Osteoblast (primary cell): Measurements from ENCODE around the gene AGPAT4. TPM values are rescaled to one million over a fixed set of nuclear protein-coding genes. Genes with fewer than 3 reads are reported as not detected.

Experiments
- DNase-seq: peaks from one replicate; pipeline ENCODE4 v3.0.0; 2011; ENCODE audit warnings: low spot score, mixed read lengths; ENCODE audit not compliant: insufficient read length; ENCODE audit errors: missing footprints
- H2AFZ ChIP-seq: 2 replicates; pipeline ENCODE4 v1.6.0; 2011; ENCODE audit warnings: mild to moderate bottlenecking, low read length
- H3K27ac ChIP-seq: 2 replicates; pipeline ENCODE4 v1.5.1; 2011; ENCODE audit warnings: mild to moderate bottlenecking, low read depth, low read length, moderate library complexity
- H3K27me3 ChIP-seq: 2 replicates; pipeline ENCODE4 v1.6.0; 2012; ENCODE audit warnings: mild to moderate bottlenecking, control low read depth, inconsistent platforms, low read length, moderate library complexity; ENCODE audit not compliant: insufficient read depth
- H3K36me3 ChIP-seq: 2 replicates; pipeline ENCODE4 v1.5.1; 2011; ENCODE audit warnings: mild to moderate bottlenecking, low read length, control low read depth, moderate library complexity; ENCODE audit not compliant: insufficient read depth
- H3K4me1 ChIP-seq: 2 replicates; pipeline ENCODE4 v1.5.1; 2011; ENCODE audit warnings: mild to moderate bottlenecking, low read length, control low read depth, moderate library complexity; ENCODE audit not compliant: insufficient read depth
- H3K4me2 ChIP-seq: 2 replicates; pipeline ENCODE4 v1.6.0; 2011; ENCODE audit warnings: mild to moderate bottlenecking, low read length; ENCODE audit not compliant: insufficient read depth
- H3K4me3 ChIP-seq: fragments of 200-600 bp; sonication (generic); 3 replicates; pipeline ENCODE4 v1.5.1; 2012; ENCODE audit warnings: mild to moderate bottlenecking, low read length, inconsistent platforms; ENCODE audit not compliant: insufficient read depth
- H3K79me2 ChIP-seq: 2 replicates; pipeline ENCODE4 v1.6.0; 2012; ENCODE audit warnings: mild to moderate bottlenecking, low read length, control low read depth, inconsistent platforms; ENCODE audit not compliant: insufficient read depth
- H3K9me3 ChIP-seq: 2 replicates; pipeline ENCODE4 v1.5.1; 2011; ENCODE audit warnings: low read depth, low read length, control low read depth
- H4K20me1 ChIP-seq: 2 replicates; pipeline ENCODE4 v1.6.0; 2012; ENCODE audit warnings: mild to moderate bottlenecking, low read length, control low read depth; ENCODE audit not compliant: insufficient read depth
- total RNA-seq: library from RNA; depleted of rRNA; stranded (reverse); fragments of >200 nt; gene quantifications from 2 replicates; pipeline ENCODE4 v1.2.3, GENCODE V29; 2012
- TF ChIP-seq, protein P1 (sequence below): IDR thresholded peaks from 2 replicates; pipeline ENCODE4 v1.5.1; 2011; ENCODE audit warnings: mild to moderate bottlenecking, low read depth, low read length, moderate library complexity; ENCODE audit errors: extremely low read depth

Gene AGPAT4
- total RNA-seq, 1 donor, result 13.8 TPM

DNA sequence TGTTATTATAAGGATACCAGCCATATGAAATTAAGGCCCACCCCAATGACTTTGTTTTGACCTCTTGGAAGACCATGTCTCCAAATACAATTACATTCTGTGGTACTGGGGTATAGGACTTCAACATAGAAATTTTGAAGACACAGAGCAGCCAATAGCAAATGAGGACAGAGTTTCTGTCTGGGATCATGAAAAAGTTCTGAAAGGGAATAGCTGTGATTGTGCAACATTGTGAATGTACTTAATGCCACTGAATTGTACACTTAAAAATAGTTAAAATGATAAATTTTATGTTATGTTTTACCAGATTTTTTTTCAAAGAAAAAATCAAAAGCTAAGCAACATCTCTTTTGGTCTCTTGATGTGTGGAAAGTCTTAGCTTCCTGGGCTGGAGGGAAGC, 27.0 kb upstream of the AGPAT4 start:
- H3K27me3 ChIP-seq, result no peaks in the 10 kb centered on the region
- no peak for DNase-seq
- no peaks in the 10 kb centered on the region for H3K36me3 ChIP-seq
- TF ChIP-seq, protein P1, sequence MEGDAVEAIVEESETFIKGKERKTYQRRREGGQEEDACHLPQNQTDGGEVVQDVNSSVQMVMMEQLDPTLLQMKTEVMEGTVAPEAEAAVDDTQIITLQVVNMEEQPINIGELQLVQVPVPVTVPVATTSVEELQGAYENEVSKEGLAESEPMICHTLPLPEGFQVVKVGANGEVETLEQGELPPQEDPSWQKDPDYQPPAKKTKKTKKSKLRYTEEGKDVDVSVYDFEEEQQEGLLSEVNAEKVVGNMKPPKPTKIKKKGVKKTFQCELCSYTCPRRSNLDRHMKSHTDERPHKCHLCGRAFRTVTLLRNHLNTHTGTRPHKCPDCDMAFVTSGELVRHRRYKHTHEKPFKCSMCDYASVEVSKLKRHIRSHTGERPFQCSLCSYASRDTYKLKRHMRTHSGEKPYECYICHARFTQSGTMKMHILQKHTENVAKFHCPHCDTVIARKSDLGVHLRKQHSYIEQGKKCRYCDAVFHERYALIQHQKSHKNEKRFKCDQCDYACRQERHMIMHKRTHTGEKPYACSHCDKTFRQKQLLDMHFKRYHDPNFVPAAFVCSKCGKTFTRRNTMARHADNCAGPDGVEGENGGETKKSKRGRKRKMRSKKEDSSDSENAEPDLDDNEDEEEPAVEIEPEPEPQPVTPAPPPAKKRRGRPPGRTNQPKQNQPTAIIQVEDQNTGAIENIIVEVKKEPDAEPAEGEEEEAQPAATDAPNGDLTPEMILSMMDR, result no peak
- H3K4me3 ChIP-seq, result no peak overlapping the region
- H3K27ac ChIP-seq, result no peak overlapping the region
- H2AFZ ChIP-seq, result no peak overlapping the region
- no peaks in the 10 kb centered on the region for H4K20me1 ChIP-seq
- no peaks in the 10 kb centered on the region for H3K79me2 ChIP-seq
- H3K9me3 ChIP-seq, result no peaks in the 10 kb centered on the region
- peaks cover 29% of the 10 kb centered on the region for H3K4me1 ChIP-seq
- no peak overlapping the region for H3K4me2 ChIP-seq

DNA sequence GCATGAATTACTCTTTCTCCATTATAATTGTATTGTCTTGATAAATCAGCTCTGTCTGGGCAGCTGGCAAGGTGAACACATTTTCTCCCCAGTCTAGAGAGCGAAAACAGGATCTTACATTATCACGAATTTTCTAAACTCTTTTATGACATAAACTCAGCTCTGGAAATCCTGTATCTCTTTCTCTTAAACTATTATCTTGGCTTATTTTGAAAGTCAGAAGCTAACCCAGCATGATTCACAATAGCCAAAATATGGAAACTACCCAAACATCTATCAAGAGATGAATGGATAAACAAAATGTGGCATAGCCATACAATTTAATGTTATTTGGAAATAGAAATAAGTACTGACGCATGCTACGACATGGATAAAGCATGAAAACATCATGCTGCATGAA, 25.9 kb upstream of the AGPAT4 start:
- no peak overlapping the region for H3K27ac ChIP-seq
- H3K4me1 ChIP-seq, result peaks cover 29% of the 10 kb centered on the region
- no peak overlapping the region for H2AFZ ChIP-seq
- H3K79me2 ChIP-seq, result no peaks in the 10 kb centered on the region
- H3K4me2 ChIP-seq, result no peak overlapping the region
- no peak overlapping the region for H3K4me3 ChIP-seq
- TF ChIP-seq, protein P1, result no peak
- no peaks in the 10 kb centered on the region for H3K27me3 ChIP-seq
- H3K36me3 ChIP-seq, result no peaks in the 10 kb centered on the region
- no peak for DNase-seq
- H3K9me3 ChIP-seq, result no peaks in the 10 kb centered on the region
- no peaks in the 10 kb centered on the region for H4K20me1 ChIP-seq

- Histone ChIP-seq H2AFZ (no peak overlapping the region), H3K36me3 (no peaks in the 10 kb centered on the region), H3K79me2 (no peaks in the 10 kb centered on the region), H3K4me3 (no peak overlapping the region), H3K4me1 (peaks cover 2% of the 10 kb centered on the region), H3K27me3 (no peaks in the 10 kb centered on the region), H4K20me1 (no peaks in the 10 kb centered on the region), H3K9me3 (no peaks in the 10 kb centered on the region), H3K4me2 (no peak overlapping the region), H3K27ac (no peak overlapping the region)
- TF ChIP-seq, protein P1, result no peak
- DNase-seq, result no peak
These were observed 21.9 kb upstream of the AGPAT4 start for GRCh38 chr6:161295784-161296183.

DNA sequence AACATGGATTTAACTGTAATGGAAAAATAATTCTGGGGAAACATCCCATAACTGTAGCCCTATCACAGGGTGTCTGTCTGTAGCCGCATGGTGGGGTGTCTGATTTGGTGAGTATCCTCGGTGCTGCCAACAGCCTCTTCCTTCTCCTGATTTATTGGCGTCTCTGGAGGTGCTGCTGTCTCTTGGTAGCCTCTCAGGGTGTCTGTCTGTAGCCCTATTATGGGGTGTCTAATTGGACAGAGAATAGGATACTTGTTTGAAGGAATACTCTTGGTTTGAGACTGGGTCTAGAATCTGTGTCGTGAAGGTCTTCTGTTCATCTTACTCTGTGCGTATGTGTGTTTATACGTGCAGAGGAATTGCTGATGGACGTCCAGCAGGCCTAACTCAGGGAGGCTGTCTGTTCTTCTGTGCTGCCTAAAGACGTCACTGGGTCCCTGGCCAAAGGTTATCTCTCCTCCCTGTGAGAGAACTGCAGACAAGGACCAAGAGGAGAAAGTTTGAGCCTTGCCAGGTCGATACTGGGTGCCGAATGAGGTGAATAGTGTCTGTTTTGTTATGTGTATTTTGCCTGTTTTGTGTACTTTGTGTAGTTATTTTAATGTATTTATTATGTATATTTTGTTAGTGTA, 18.9 kb upstream of the AGPAT4 start:
- Histone ChIP-seq H2AFZ (no peak overlapping the region), H3K4me3 (no peak overlapping the region), H3K27me3 (no peaks in the 10 kb centered on the region), H3K36me3 (no peaks in the 10 kb centered on the region), H4K20me1 (no peaks in the 10 kb centered on the region), H3K9me3 (no peaks in the 10 kb centered on the region), H3K27ac (no peak overlapping the region), H3K79me2 (no peaks in the 10 kb centered on the region), H3K4me1 (no peaks in the 10 kb centered on the region), H3K4me2 (no peak overlapping the region)
- TF ChIP-seq, protein P1, result no peak
- no peak for DNase-seq
